GM10248 (cell line): ENCODE data around the gene SSX2IP.
A peak's percentile ranks its signal among the peaks of the same experiment; 100 is the strongest.

Experiments used
- CTCF ChIA-PET: fragments of 300-600 bp; sonication (Branson Sonifier 250); formaldehyde crosslinking; extraction: SDS; loops from one replicate; lab custom pipeline; 2021; ENCODE audit warnings: antibody characterized with exemption; lab: Yijun Ruan, JAX
- POLR2A ChIA-PET: fragments of 350-650 bp; sonication (Branson Sonifier 250); formaldehyde crosslinking; extraction: SDS; loops from one replicate; lab custom pipeline; 2020; ENCODE audit warnings: antibody characterized with exemption; lab: Yijun Ruan, JAX
- DNase-seq: peaks from one replicate; pipeline ENCODE4 v3.0.0; 2012; ENCODE audit errors: extremely low spot score
- TF ChIP-seq, protein P1 (sequence below): IDR thresholded peaks from 2 replicates; pipeline ENCODE4 v1.5.1; 2012; ENCODE audit warnings: mild to moderate bottlenecking, low read depth; ENCODE audit errors: extremely low read depth, missing control alignments, control extremely low read depth

SSX2IP gene

DNA sequence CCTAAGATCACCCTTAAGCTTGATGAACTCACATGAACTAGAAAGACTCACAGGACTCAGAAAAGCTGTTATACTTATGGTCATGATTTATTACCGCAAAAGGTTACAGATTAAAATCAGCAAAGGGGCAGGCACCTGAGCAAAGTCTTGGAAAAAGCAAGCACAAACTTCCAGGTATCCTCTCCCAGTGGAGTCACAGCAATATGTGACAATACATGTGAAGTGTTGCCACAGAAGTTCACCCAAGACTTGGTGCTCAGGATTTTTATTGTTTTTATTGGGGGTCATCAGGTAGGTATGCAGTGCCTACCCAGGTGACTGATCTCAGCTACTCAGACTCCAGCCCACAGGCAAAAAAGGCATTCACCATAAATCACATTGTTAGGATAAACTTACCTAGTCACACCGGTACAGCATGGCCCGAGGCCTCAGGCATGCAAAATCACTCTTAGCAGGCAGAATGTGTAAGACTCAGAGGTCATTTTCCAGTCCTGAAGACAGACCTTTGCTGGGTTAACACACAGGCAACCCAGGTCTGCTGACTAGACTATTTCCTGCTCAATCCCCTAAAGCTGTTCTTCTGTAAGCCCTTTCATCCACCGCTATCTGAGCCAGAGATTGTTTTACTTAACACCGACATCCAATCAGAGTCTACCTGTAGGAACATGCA lies 55.6 kb downstream of the SSX2IP start:
- ChIA-PET CTCF (interaction anchor here (1.0 to 3.6 kb wide), 3 partner anchors 14 to 89 kb away, joined by 3 to 11 read pairs (median 3); no protein-coding TSS in a partner anchor), POLR2A (no interaction called here)
- TF ChIP-seq, protein P1, sequence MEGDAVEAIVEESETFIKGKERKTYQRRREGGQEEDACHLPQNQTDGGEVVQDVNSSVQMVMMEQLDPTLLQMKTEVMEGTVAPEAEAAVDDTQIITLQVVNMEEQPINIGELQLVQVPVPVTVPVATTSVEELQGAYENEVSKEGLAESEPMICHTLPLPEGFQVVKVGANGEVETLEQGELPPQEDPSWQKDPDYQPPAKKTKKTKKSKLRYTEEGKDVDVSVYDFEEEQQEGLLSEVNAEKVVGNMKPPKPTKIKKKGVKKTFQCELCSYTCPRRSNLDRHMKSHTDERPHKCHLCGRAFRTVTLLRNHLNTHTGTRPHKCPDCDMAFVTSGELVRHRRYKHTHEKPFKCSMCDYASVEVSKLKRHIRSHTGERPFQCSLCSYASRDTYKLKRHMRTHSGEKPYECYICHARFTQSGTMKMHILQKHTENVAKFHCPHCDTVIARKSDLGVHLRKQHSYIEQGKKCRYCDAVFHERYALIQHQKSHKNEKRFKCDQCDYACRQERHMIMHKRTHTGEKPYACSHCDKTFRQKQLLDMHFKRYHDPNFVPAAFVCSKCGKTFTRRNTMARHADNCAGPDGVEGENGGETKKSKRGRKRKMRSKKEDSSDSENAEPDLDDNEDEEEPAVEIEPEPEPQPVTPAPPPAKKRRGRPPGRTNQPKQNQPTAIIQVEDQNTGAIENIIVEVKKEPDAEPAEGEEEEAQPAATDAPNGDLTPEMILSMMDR = no peak
- no peak for DNase-seq

- TF ChIP-seq, protein P1 = no peak
- CTCF ChIA-PET = interaction anchor here (0.8 to 3.6 kb wide), 2 partner anchors 9 to 12 kb away, joined by 3 to 11 read pairs; no protein-coding TSS in a partner anchor
- no peak for DNase-seq
- POLR2A ChIA-PET = no interaction called here
Measured at GRCh38 chr1:84632673-84633434, 57.4 kb downstream of the SSX2IP start.

- TF ChIP-seq, protein P1 = no peak
- ChIA-PET POLR2A (no interaction called here), CTCF (interaction anchor here (0.8 to 3.1 kb wide), 4 partner anchors 9 to 93 kb away, joined by 3 to 13 read pairs (median 4); no protein-coding TSS in a partner anchor)
- DNase-seq = no peak
Measured at GRCh38 chr1:84632137-84632536, 58.1 kb downstream of the SSX2IP start.

GRCh38 chr1:84624876-84625275 lies 65.4 kb downstream of the SSX2IP start:
- DNase-seq = no peak
- TF ChIP-seq, protein P1 = no peak
- POLR2A ChIA-PET = no interaction called here
- CTCF ChIA-PET = interaction anchor here (0.9 to 9.4 kb wide), 9 partner anchors 13 to 182 kb away, joined by 3 to 78 read pairs (median 4); no protein-coding TSS in a partner anchor

DNA sequence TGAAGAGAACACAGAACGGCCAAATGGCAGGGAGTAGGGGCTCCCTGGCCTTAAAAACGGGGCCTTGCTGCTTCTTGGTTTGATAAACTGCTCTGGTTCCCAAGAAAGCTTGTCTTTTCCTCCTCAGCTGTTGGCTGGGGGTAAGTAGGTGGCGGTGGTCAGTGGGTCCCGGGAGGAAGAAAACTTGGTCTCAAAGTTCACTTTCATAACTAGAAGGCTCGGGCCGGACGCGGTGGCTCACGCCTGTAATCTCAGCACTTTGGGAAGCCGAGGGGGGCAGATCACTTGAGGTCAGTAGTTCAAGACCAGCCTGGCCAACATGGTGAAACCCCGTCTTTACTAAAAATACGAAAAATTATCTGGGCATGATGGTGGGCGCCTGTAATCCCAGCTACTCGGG lies 68.7 kb downstream of the SSX2IP start:
- POLR2A ChIA-PET = no interaction called here
- no peak for DNase-seq
- CTCF ChIA-PET = interaction anchor here (0.6 to 9.4 kb wide), 7 partner anchors 10 to 190 kb away, joined by 3 to 78 read pairs (median 4); no protein-coding TSS in a partner anchor
- TF ChIP-seq, protein P1 = no peak

DNA sequence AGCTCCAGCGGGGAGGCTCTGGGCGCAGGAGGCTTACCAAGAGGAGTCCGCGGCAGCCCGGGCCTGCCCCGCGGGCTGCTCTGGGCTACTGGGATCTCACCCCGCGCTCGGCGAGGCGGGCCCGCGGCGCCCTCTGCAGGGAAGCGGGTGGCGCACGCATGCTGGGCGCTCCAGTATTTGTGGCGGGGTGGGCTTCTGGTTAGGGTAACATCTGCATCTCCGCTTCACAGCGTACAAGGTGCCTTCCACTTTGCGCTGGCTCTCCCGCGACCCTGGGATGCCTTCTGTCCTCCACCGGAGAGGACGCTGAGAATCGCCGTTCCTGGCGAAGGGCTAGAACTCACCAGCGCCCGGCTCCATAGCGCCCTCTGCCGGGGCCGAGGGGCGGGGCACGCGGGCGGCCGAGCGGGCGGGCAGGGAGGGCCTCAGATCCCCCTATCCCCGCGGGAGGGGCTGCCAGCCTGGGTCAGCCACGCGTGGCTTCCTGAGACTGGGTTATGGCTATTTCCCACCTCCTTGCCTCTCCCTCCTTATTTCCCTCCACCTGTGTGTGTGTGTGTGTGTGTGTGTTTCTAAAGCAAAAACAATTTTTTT lies 69.4 kb downstream of the SSX2IP start:
- ChIA-PET CTCF (interaction anchor here (0.5 to 9.4 kb wide), 55 partner anchors 10 to 493 kb away, joined by 3 to 78 read pairs (median 4); partner anchors contain the start of genes CTBS, PRKACB, RPF1 and SPATA1), POLR2A (no interaction called here)
- DNase-seq = peak; percentile 88
- TF ChIP-seq, protein P1 = peak; percentile 82
